ENCODE data around the gene PPP1R9B.

The PPP1R9B gene

GRCh38 chr17:50189550-50190292, 39.2 kb upstream of the PPP1R9B start:
- no peak for ATAC-seq
- no peak for TF ChIP-seq RARB (CRISPR knock-in tag; IDR thresholded peaks at IDR 0.05)
- TF ChIP-seq GLIS3 (CRISPR knock-in tag; IDR thresholded peaks at IDR 0.05): no peak
- no peak for TF ChIP-seq PPARA (CRISPR knock-in tag; IDR thresholded peaks at IDR 0.05; ENCODE audit: borderline replicate concordance)
- TF ChIP-seq TSHZ2 (CRISPR knock-in tag; IDR thresholded peaks at IDR 0.05): no peak
- TF ChIP-seq TOX (CRISPR knock-in tag; IDR thresholded peaks at IDR 0.05; ENCODE audit: borderline replicate concordance): no peak

DNA sequence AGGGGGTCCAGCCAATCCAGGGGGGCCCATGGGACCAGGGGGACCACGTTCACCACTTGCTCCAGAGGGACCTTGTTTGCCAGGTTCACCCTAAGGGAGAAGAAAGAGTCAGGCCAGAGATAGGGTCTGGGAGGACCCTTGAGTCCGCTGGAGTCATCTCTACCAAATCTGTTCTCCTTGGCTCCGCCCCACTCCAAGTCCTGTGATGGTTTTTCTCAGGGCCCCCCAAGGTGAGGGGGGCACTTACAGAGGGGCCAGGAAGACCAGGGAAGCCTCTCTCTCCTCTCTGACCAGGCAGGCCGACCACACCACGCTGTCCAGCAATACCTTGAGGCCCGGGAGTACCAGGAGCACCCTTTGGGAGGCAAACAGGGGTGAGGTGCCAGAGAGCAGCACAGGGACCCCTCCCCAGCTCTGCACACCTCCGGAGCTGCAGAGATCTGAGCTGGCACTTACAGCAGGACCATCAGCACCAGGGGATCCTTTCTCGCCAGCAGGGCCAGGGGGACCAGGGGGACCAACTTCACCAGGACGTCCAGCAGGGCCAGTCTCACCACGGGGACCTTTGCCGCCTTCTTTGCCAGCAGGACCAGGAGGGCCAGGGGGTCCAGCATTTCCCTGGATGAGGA, 38.6 kb upstream of the PPP1R9B start:
- ATAC-seq: no peak

GRCh38 chr17:50188531-50188920, 38.0 kb upstream of the PPP1R9B start:
- TF ChIP-seq ZNF8 (CRISPR knock-in tag; IDR thresholded peaks at IDR 0.05) (no peak), OSR1 (CRISPR knock-in tag; IDR thresholded peaks at IDR 0.05) (no peak), PPARA (CRISPR knock-in tag; IDR thresholded peaks at IDR 0.05; ENCODE audit: borderline replicate concordance) (no peak), SNAI2 (CRISPR knock-in tag; IDR thresholded peaks at IDR 0.05) (no peak), ZC3H10 (CRISPR knock-in tag; IDR thresholded peaks at IDR 0.05) (no peak), TOX (CRISPR knock-in tag; IDR thresholded peaks at IDR 0.05; ENCODE audit: borderline replicate concordance) (no peak), ZNF70 (CRISPR knock-in tag; IDR thresholded peaks at IDR 0.05) (no peak), GLIS3 (CRISPR knock-in tag; IDR thresholded peaks at IDR 0.05) (no peak)
- no peak for ATAC-seq

More for the DNA sequence above, 38.6 kb upstream of the PPP1R9B start:
- TF ChIP-seq BACH2 (CRISPR knock-in tag; IDR thresholded peaks at IDR 0.05; ENCODE audit: borderline replicate concordance) (no peak), ZFP30 (CRISPR knock-in tag; IDR thresholded peaks at IDR 0.05) (no peak), TCF4 (CRISPR knock-in tag; IDR thresholded peaks at IDR 0.05; ENCODE audit: borderline replicate concordance) (no peak), PPARA (CRISPR knock-in tag; IDR thresholded peaks at IDR 0.05; ENCODE audit: borderline replicate concordance) (no peak), ZNF70 (CRISPR knock-in tag; IDR thresholded peaks at IDR 0.05) (no peak), SNAI2 (CRISPR knock-in tag; IDR thresholded peaks at IDR 0.05) (no peak), ZFP3 (CRISPR knock-in tag; IDR thresholded peaks at IDR 0.05) (no peak)

DNA sequence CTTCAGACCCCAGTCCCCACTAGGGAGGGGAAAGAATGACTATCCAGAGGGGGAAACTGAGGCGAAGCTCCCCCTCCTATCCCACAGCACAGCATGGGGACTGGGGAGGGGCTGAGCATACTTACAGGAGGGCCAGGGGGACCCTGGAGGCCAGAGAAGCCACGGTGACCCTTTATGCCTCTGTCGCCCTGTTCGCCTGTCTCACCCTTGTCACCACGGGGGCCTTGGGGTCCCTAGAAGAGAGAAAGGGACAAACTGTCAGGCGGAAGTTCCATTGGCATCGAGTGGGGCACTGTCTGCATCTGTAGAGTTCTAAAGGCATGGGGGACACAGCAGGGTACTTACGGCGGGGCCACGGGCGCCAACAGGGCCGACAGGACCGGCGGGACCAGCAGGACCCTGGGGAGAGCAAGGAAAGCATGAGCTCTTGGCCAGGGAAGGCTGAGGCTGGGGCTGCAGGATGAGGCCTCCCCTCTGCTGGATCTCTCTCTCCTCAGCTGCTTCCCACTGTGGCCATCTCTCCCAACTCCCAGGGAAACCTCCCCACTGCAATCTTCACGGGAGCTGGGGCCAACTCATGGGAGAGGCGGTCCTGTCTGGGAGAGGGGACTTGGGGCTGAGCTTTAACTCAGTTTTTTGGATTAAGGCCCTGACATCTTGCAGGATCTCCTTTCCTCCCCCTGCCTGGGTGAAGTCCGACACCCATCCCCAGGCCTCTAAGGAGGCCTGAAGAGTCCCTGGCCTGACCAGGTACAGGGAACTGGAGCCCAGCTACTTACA, 37.5 kb upstream of the PPP1R9B start:
- no peak for ATAC-seq
- TF ChIP-seq ESRRG (CRISPR knock-in tag; IDR thresholded peaks at IDR 0.05): no peak
- TF ChIP-seq POU6F1 (CRISPR knock-in tag; IDR thresholded peaks at IDR 0.05; ENCODE audit: borderline replicate concordance, low read depth): no peak
- no peak for TF ChIP-seq ZFP3 (CRISPR knock-in tag; IDR thresholded peaks at IDR 0.05)
- TF ChIP-seq TSHZ2 (CRISPR knock-in tag; IDR thresholded peaks at IDR 0.05): no peak
- TF ChIP-seq ZNF8 (CRISPR knock-in tag; IDR thresholded peaks at IDR 0.05): no peak
- no peak for TF ChIP-seq ZC3H10 (CRISPR knock-in tag; IDR thresholded peaks at IDR 0.05)
- TF ChIP-seq PPARA (CRISPR knock-in tag; IDR thresholded peaks at IDR 0.05; ENCODE audit: borderline replicate concordance): no peak
- TF ChIP-seq GLIS3 (CRISPR knock-in tag; IDR thresholded peaks at IDR 0.05): no peak
- TF ChIP-seq ARNTL (CRISPR knock-in tag; IDR thresholded peaks at IDR 0.05; ENCODE audit: borderline replicate concordance, low read depth): no peak
- no peak for TF ChIP-seq CSRNP3 (CRISPR knock-in tag; IDR thresholded peaks at IDR 0.05)
- no peak for TF ChIP-seq ISL1 (CRISPR knock-in tag; IDR thresholded peaks at IDR 0.05)
- TF ChIP-seq CREB5 (CRISPR knock-in tag; IDR thresholded peaks at IDR 0.05; ENCODE audit: low read depth): no peak
- no peak for TF ChIP-seq PATZ1 (CRISPR knock-in tag; IDR thresholded peaks at IDR 0.05; ENCODE audit: borderline replicate concordance)
- TF ChIP-seq SNAI2 (CRISPR knock-in tag; IDR thresholded peaks at IDR 0.05): no peak

Data from SK-N-SH treated with all-trans-retinoic acid at 6 μM for 48 hours (cell line).